ENCODE measurements around the gene COX14.

COX14 gene

DNA sequence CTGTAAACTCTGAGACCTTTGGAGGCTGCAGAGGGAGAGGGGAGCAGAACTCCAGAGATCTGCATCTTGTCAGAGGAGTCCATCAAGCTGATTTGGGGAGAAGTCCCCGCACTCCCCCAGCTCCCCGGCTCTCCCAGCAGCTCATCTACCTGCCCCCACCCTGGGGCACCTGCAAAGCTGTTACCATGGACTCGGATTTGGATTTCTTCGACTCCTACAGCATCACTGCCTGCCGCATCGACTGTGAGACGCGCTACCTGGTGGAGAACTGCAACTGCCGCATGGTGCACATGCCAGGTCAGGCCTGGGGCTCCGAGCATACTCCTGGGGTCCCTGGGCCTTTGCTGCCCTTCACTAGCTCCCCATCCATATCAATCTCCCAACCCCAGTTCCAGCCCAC is 33.8 kb upstream of the COX14 start:
- H3K27ac ChIP-seq = no peak overlapping the region
- TF ChIP-seq, protein P1, sequence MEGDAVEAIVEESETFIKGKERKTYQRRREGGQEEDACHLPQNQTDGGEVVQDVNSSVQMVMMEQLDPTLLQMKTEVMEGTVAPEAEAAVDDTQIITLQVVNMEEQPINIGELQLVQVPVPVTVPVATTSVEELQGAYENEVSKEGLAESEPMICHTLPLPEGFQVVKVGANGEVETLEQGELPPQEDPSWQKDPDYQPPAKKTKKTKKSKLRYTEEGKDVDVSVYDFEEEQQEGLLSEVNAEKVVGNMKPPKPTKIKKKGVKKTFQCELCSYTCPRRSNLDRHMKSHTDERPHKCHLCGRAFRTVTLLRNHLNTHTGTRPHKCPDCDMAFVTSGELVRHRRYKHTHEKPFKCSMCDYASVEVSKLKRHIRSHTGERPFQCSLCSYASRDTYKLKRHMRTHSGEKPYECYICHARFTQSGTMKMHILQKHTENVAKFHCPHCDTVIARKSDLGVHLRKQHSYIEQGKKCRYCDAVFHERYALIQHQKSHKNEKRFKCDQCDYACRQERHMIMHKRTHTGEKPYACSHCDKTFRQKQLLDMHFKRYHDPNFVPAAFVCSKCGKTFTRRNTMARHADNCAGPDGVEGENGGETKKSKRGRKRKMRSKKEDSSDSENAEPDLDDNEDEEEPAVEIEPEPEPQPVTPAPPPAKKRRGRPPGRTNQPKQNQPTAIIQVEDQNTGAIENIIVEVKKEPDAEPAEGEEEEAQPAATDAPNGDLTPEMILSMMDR (conservative IDR thresholded peaks at IDR 0.05) = no peak

DNA sequence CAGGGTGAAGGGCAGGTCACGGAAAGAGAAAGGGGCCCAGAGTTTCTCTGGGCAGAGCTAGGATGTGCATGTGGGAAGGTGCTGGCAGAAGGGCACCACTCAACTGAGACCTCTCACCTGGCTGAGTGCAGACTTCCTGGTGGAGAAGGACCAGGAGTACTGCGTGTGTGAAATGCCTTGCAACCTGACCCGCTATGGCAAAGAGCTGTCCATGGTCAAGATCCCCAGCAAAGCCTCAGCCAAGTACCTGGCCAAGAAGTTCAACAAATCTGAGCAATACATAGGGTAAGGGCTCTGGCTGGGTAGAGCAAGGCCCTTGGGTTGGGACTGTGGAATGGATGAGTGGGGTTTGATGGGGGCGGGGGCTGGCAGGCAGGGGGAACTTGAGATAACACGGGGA is 32.3 kb upstream of the COX14 start:
- TF ChIP-seq, protein P1 (conservative IDR thresholded peaks at IDR 0.05) = no peak
- no peak overlapping the region for H3K27ac ChIP-seq

DNA sequence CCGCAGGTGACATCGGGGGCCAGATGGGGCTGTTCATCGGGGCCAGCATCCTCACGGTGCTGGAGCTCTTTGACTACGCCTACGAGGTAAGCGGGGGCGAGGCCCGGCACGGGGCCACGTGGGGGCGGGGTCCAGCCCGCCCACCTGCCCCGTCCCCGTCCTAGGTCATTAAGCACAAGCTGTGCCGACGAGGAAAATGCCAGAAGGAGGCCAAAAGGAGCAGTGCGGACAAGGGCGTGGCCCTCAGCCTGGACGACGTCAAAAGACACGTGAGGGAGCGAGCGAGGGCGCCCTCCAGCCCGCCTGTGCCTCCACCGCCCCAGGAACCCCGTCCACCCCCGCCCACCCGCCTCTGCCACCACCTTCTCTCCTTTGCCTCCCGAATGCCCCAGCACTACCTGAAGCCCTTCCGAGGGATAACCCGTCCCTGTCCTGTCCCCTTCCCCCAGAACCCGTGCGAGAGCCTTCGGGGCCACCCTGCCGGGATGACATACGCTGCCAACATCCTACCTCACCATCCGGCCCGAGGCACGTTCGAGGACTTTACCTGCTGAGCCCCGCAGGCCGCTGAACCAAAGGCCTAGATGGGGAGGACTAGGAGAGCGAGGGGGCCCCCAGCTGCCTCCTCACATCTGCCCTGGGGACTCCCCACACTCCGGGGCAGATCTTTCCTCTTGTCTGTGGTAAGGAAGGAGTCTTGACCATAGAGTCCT is 30.8 kb upstream of the COX14 start:
- no peak overlapping the region for H3K27ac ChIP-seq
- TF ChIP-seq, protein P1 (conservative IDR thresholded peaks at IDR 0.05) = no peak

DNA sequence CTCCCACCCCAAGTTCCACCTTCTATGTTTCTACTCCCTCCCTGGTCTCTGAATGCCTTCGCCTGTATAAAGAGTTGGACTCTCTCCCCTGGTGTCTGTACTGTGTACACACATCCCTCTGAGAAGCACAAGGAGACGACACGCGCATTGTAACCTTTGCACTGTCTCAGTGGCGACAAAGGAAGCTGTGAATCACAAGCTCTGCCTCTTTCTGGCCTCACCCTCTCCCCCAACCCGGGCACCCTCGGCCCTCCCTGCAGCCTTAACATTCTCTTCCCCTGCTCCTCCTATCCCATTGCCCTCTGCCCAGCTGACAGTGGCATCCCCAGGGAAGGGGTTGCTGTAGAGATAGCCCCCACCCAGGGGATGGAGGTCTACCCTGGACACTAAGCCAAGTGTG is 29.4 kb upstream of the COX14 start:
- H3K27ac ChIP-seq = no peak overlapping the region
- TF ChIP-seq, protein P1 (conservative IDR thresholded peaks at IDR 0.05) = no peak

DNA sequence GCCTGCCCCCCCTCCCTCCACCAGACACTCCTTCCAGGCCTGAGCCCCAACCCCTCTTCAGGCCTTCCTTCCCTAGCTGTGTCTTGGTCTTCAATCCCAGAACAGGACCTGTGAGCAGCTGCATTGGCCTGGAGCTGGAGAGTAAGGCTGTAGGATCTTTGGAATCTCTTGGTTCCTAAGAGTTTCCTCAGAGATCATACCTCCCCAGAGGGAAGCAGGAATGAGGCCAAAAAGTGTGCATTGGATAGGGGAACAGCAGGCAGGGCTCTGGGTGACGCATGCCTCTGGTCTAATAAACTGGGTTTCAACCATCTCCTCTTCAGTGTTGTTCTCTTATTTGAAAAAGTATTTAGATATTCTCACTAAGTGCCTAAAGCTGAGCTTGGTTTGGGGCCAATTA is 28.7 kb upstream of the COX14 start:
- peak overlapping the region; percentile 97 for H3K27ac ChIP-seq

DNA sequence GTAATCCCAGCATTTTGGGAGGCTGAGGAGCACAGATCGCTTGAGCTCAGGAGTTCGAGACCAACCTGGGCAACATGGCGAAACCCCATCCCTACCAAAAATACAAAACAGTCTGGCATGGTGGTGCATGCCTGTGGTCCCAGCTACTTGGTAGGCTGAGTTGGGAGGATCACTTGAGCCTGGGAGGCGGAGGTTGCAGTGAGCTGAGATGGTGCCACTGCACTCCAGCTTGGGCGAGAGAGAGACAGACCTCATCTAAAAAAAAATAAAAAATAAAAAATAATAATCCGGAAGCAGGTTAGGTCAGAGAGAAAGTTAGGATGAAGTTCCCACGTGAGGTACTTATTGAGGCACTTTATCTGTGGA is 27.6 kb upstream of the COX14 start:
- peak overlapping the region; percentile 97 for H3K27ac ChIP-seq

More for the DNA sequence above, 28.7 kb upstream of the COX14 start:
- TF ChIP-seq, protein P1 (conservative IDR thresholded peaks at IDR 0.05) = no peak

DNA sequence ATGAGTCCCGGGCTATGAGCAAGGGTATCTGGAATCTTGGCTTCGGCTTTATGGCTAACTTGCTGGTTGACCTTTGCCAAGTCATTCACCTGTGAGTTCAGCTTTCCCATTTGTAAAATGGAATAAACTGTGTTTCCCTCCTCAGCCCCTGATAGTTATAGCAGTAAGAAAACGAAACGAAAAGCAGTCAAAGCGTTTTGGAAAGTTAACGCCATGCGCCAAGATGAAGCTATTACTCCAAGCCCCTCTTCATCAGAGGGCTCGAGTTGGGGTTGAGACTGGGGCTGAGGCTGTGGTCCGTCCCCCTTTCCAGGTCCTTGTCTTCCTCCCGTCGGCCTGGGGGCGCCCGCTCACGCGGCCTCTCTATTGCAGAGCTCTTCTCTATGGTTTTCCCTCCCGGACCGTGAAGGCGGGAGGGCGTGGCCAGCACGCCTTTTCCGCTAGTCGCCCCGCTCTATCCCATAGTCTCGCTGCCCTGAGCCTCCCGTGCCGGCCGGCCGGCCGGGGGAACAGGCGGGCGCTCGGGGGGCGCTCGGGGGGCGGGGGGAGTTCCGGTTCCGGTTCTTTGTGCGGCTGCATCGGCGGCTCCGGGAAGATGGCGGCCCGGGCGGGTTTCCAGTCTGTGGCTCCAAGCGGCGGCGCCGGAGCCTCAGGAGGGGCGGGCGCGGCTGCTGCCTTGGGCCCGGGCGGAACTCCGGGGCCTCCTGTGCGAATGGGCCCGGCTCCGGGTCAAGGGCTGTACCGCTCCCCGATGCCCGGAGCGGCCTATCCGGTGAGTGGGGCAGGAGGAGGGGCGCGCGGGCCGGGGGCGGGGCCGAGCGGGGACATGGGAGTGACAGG is 27.0 kb upstream of the COX14 start, which contains the start of gene SMARCD1:
Gene SMARCD1 (plus strand): TSS at position 568 of the 840 bp plus-strand sequence. CDS start 28 bp downstream, at position 596.
- H3K27ac ChIP-seq = peak within 1 kb of the TSS; percentile 97
- TF ChIP-seq, protein P1 (conservative IDR thresholded peaks at IDR 0.05) = peak; percentile 87

Data from VCaP (cell line).